Fibroblast of mammary gland (primary cell): ENCODE results near the gene FAM114A2.

Experiments
- DNase-seq: peaks from one replicate; pipeline ENCODE4 v3.0.0-alpha.2; 2010; ENCODE audit warnings: low read depth
- H3K4me3 ChIP-seq: 2 replicates; pipeline ENCODE4 v1.5.1; 2011; ENCODE audit warnings: low read depth, mild to moderate bottlenecking, low read length, moderate library complexity; ENCODE audit not compliant: control insufficient read depth
- TF ChIP-seq, protein P1 (sequence below): conservative IDR thresholded peaks from 2 replicates; pipeline ENCODE4 v1.5.1; 2011; ENCODE audit warnings: low read depth, low read length, inconsistent platforms; ENCODE audit not compliant: control insufficient read depth, insufficient read depth

The FAM114A2 gene

DNA sequence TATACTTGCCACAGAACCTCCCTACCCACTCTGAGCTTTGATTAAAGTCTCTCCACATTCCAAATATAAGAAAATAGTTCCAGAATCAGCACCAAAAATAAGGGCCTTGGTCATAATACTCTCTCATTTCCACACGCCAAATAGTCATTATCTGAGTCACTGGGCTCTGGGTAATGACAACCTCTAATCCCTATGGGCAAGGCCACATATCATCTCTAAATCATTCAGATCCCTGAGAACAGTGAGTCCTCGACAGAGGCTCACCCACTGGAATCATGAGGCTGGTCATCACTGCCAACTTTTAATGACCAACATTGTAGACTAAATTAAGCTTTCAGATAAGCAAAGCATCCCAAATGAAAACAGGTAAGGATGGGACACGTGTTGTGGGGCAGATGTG lies 28.1 kb downstream of the FAM114A2 start:
- TF ChIP-seq, protein P1, sequence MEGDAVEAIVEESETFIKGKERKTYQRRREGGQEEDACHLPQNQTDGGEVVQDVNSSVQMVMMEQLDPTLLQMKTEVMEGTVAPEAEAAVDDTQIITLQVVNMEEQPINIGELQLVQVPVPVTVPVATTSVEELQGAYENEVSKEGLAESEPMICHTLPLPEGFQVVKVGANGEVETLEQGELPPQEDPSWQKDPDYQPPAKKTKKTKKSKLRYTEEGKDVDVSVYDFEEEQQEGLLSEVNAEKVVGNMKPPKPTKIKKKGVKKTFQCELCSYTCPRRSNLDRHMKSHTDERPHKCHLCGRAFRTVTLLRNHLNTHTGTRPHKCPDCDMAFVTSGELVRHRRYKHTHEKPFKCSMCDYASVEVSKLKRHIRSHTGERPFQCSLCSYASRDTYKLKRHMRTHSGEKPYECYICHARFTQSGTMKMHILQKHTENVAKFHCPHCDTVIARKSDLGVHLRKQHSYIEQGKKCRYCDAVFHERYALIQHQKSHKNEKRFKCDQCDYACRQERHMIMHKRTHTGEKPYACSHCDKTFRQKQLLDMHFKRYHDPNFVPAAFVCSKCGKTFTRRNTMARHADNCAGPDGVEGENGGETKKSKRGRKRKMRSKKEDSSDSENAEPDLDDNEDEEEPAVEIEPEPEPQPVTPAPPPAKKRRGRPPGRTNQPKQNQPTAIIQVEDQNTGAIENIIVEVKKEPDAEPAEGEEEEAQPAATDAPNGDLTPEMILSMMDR = no peak
- no peak overlapping the region for H3K4me3 ChIP-seq
- DNase-seq = peak; percentile 49

DNA sequence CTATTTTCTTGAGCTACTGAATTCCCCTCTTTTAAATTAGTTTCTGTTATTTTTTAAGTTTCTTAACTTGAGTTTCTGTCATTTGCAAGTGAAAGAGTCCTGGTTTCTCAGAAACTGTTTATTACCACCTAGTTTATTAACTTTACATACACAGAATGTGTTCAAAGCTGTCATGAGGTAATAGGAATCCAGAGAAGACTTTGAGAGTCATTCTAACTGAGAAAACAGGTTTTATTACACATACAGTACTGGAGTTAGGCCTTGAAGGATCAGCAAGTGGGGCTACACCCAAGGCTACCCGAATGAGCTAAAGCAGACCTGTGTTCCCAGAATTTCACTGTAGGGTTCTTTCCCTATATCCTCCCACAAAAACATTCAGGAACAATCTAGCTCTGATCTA lies 33.1 kb downstream of the FAM114A2 start:
- TF ChIP-seq, protein P1 = no peak
- no peak for DNase-seq
- H3K4me3 ChIP-seq = no peak overlapping the region

- TF ChIP-seq, protein P1 = no peak
- no peak overlapping the region for H3K4me3 ChIP-seq
- no peak for DNase-seq
These were observed 36.1 kb downstream of the FAM114A2 start for GRCh38 chr5:154002511-154003020.

DNA sequence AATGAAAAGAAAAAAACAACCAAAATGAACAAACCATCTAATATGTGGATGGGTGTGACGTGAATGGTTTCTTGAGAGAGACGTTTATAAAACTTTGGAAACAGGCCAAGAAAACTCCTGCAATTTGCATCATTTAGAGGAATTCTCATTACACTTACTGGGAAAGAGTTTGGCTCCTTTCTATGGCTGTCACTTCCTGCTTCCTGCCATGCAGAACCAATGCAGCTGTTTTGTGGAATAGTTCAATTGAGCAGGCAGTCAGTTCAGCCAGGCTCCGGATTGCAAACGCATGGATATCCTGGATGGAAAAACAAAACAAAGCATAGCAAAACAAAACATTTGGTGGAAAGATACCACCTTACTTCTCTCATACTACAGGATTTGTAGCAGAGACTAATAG lies 36.6 kb downstream of the FAM114A2 start:
- TF ChIP-seq, protein P1 = no peak
- no peak overlapping the region for H3K4me3 ChIP-seq

GRCh38 chr5:154000703-154001102 lies 38.0 kb downstream of the FAM114A2 start:
- no peak for DNase-seq
- no peak overlapping the region for H3K4me3 ChIP-seq
- TF ChIP-seq, protein P1 = no peak

More for the DNA sequence above, 36.6 kb downstream of the FAM114A2 start:
- DNase-seq = peak; percentile 30

- no peak overlapping the region for H3K4me3 ChIP-seq
- TF ChIP-seq, protein P1 = no peak
- no peak for DNase-seq
These were observed 38.7 kb downstream of the FAM114A2 start for GRCh38 chr5:153999995-154000394.

- TF ChIP-seq, protein P1 = no peak
- DNase-seq = no peak
- H3K4me3 ChIP-seq = no peak overlapping the region
These were observed 39.9 kb downstream of the FAM114A2 start for GRCh38 chr5:153998768-153999167.
